Ramos (cell line): ENCODE measurements around the gene LRP8.

Experiments used
- in situ Hi-C: fragments of 300-500 bp; cut with MboI; formaldehyde crosslinking; loops from one replicate; pipeline ENCODE4 v1.14.3; 2022; ENCODE audit warnings: low sequenced_read_pairs; ENCODE audit not compliant: unreplicated experiment

LRP8 gene

GRCh38 chr1:53324728-53325297 lies 3.1 kb downstream of the LRP8 start:
- in situ Hi-C loops, result no loop called here

GRCh38 chr1:53324321-53324720 lies 3.5 kb downstream of the LRP8 start:
- in situ Hi-C loops, result no loop called here

GRCh38 chr1:53323316-53323715 lies 4.6 kb downstream of the LRP8 start:
- in situ Hi-C loops, result no loop called here

GRCh38 chr1:53321776-53322602 lies 5.9 kb downstream of the LRP8 start:
- in situ Hi-C loops, result no loop called here

- in situ Hi-C loops, result no loop called here
Observed at GRCh38 chr1:53321366-53321765, 6.5 kb downstream of the LRP8 start.

GRCh38 chr1:53320646-53321045 lies 7.2 kb downstream of the LRP8 start:
- in situ Hi-C loops, result no loop called here

- in situ Hi-C loops, result no loop called here
Observed at GRCh38 chr1:53319296-53320101, 8.4 kb downstream of the LRP8 start.

GRCh38 chr1:53317646-53318539 lies 10.0 kb downstream of the LRP8 start:
- in situ Hi-C loops, result no loop called here

GRCh38 chr1:53316766-53317581 lies 10.9 kb downstream of the LRP8 start:
- in situ Hi-C loops, result no loop called here

GRCh38 chr1:53316424-53316765 lies 11.5 kb downstream of the LRP8 start:
- in situ Hi-C loops, result no loop called here

GRCh38 chr1:53315456-53316423 lies 12.1 kb downstream of the LRP8 start:
- in situ Hi-C loops, result no loop called here

- in situ Hi-C loops, result no loop called here
Observed at GRCh38 chr1:53315046-53315445, 12.8 kb downstream of the LRP8 start.

- in situ Hi-C loops, result no loop called here
Observed at GRCh38 chr1:53314606-53315005, 13.3 kb downstream of the LRP8 start.

- in situ Hi-C loops, result no loop called here
Observed at GRCh38 chr1:53314096-53314495, 13.8 kb downstream of the LRP8 start.

- in situ Hi-C loops, result no loop called here
Observed at GRCh38 chr1:53313556-53313955, 14.3 kb downstream of the LRP8 start.

- in situ Hi-C loops, result no loop called here
Observed at GRCh38 chr1:53311702-53312305, 16.1 kb downstream of the LRP8 start.

- in situ Hi-C loops, result no loop called here
Observed at GRCh38 chr1:53310847-53311681, 16.8 kb downstream of the LRP8 start.
